HG03342 (cell line): Measurements from ENCODE around the gene CCDC85B.

Experiments used
- ATAC-seq: cut with Tn5 transposase; IDR thresholded peaks from one replicate; pipeline ENCODE4 v1.9.1; 2021; ENCODE audit warnings: mild to moderate bottlenecking, moderate library complexity; ENCODE audit not compliant: unreplicated experiment

Gene CCDC85B

GRCh38 chr11:65868076-65868667 is 22.3 kb upstream of the CCDC85B start:
- ATAC-seq: no peak

GRCh38 chr11:65868907-65869306 is 21.6 kb upstream of the CCDC85B start:
- ATAC-seq: no peak

GRCh38 chr11:65869643-65870306 is 20.7 kb upstream of the CCDC85B start:
- no peak for ATAC-seq

- ATAC-seq: no peak
Observed at GRCh38 chr11:65870307-65870658, 20.2 kb upstream of the CCDC85B start.

- ATAC-seq: no peak
Observed at GRCh38 chr11:65870706-65871681, 19.5 kb upstream of the CCDC85B start.

GRCh38 chr11:65871811-65872548 is 18.5 kb upstream of the CCDC85B start:
- no peak for ATAC-seq

- no peak for ATAC-seq
Observed at GRCh38 chr11:65872586-65873317, 17.7 kb upstream of the CCDC85B start, which contains the start of gene EFEMP2. EFEMP2 (minus strand) TSS chr11:65872800; CDS start chr11:65872354, 446 bp downstream.

GRCh38 chr11:65873318-65874156 is 16.9 kb upstream of the CCDC85B start:
- peak; percentile 75 for ATAC-seq

GRCh38 chr11:65879617-65880016 is 10.9 kb upstream of the CCDC85B start, which contains the start of gene CTSW:
CTSW (plus strand) TSS chr11:65879837; CDS start chr11:65879855, 18 bp downstream.
- no peak for ATAC-seq

- ATAC-seq: no peak
Observed at GRCh38 chr11:65880027-65880426, 10.4 kb upstream of the CCDC85B start.

GRCh38 chr11:65880844-65881421 is 9.5 kb upstream of the CCDC85B start:
- ATAC-seq: no peak

- ATAC-seq: no peak
Observed at GRCh38 chr11:65882120-65883057, 8.1 kb upstream of the CCDC85B start.

- ATAC-seq: no peak
Observed at GRCh38 chr11:65883058-65883761, 7.3 kb upstream of the CCDC85B start.

GRCh38 chr11:65883786-65884715 is 6.4 kb upstream of the CCDC85B start:
- no peak for ATAC-seq

- no peak for ATAC-seq
Observed at GRCh38 chr11:65884716-65885092, 5.8 kb upstream of the CCDC85B start.

GRCh38 chr11:65885231-65885630 is 5.2 kb upstream of the CCDC85B start:
- ATAC-seq: no peak
